HepG2 (cell line): ENCODE measurements around the gene ARHGAP26. TPM values are rescaled to one million over a fixed set of nuclear protein-coding genes. Genes with fewer than 3 reads are reported as not detected.

ENCODE experiments used
- ATAC-seq: fragments of 200-7000 bp; cut with Tn5 transposase; 3 replicates; pipeline ENCODE4 v1.9.1; 2020; ENCODE audit warnings: mild to moderate bottlenecking, moderate library complexity
- BruUV-seq: library from RNA; stranded (reverse); fragments of 400-500 nt; replicated peaks from 2 replicates; lab custom pipeline; 2021; lab: Mats Ljungman, UMichigan
- CTCF ChIA-PET: fragments of 300-600 bp; formaldehyde crosslinking; extraction: SDS; loops from one replicate; lab custom pipeline; 2021; ENCODE audit warnings: low total read pairs, inconsistent platforms, low intra/inter-chr PET ratio; lab: Yijun Ruan, JAX
- POLR2A ChIA-PET: fragments of 350-600 bp; sonication (Branson Sonifier 250); formaldehyde crosslinking; loops from one replicate; lab custom pipeline; 2020; ENCODE audit warnings: antibody characterized with exemption, inconsistent platforms; lab: Yijun Ruan, JAX
- DNase-seq: peaks from one replicate; pipeline ENCODE4 v3.0.0-alpha.2; 2015; ENCODE audit warnings: low spot score
- FAIRE-seq: peaks from 3 replicates; lab custom pipeline; 2011; peaks lifted over from hg19 to GRCh38; lab: Jason Lieb, UNC
- H2AFZ ChIP-seq: one replicate; pipeline ENCODE4 v1.6.1; 2011; ENCODE audit warnings: low read length, inconsistent platforms
- H3K27ac ChIP-seq: fragments of 300-600 bp; 3 replicates; pipeline ENCODE4 v1.8.0; 2011; ENCODE audit warnings: mixed run types, mild to moderate bottlenecking, mixed read lengths, low read length, inconsistent platforms; ENCODE audit not compliant: insufficient read depth; ENCODE audit errors: extremely low read length
- H3K27me3 ChIP-seq, 2 experiments: fragments of 200-600 bp in 1 of 2; 2 replicates in 1 of 2; 3 replicates in 1 of 2; pipeline versions ENCODE4 v1.6.0 to v1.8.0; 2011; ENCODE audit warnings: low read length in 2 of 2, mild to moderate bottlenecking in 2 of 2, moderate library complexity in 2 of 2, inconsistent platforms in 1 of 2; ENCODE audit not compliant: insufficient read depth in 2 of 2, control insufficient read depth in 1 of 2
- H3K36me3 ChIP-seq, 2 experiments: fragments of 200-600 bp in 1 of 2; replicated peaks in 1 of 2; 2 replicates in 1 of 2; 3 replicates in 1 of 2; pipeline versions ENCODE4 v1.5.1 to v1.8.0; 2011; ENCODE audit warnings: low read length in 2 of 2, inconsistent platforms in 1 of 2; ENCODE audit not compliant: insufficient read depth in 2 of 2, control insufficient read depth in 1 of 2
- H3K4me1 ChIP-seq: 2 replicates; pipeline ENCODE4 v1.5.1; 2012; ENCODE audit warnings: low read length, inconsistent platforms; ENCODE audit not compliant: insufficient read depth
- H3K4me2 ChIP-seq: 2 replicates; pipeline ENCODE4 v1.6.0; 2011; ENCODE audit warnings: low read depth, low read length, inconsistent platforms
- H3K4me3 ChIP-seq, 3 experiments: fragments of 200-600 bp in 1 of 3; sonication (generic), shearing (Covaris generic) in 1 of 3; replicated peaks in 1 of 3; 2 replicates each; pipeline ENCODE4 v1.5.1; 2011 to 2016; ENCODE audit warnings: low read length in 3 of 3, inconsistent platforms in 2 of 3, low read depth in 2 of 3, mild to moderate bottlenecking in 2 of 3, control low read depth in 1 of 3, mixed read lengths in 1 of 3; ENCODE audit not compliant: insufficient read depth in 1 of 3
- H3K79me2 ChIP-seq: one replicate; pipeline ENCODE4 v1.6.1; 2011; ENCODE audit warnings: low read length, inconsistent platforms; ENCODE audit not compliant: insufficient read depth
- H3K9ac ChIP-seq: 2 replicates; pipeline ENCODE4 v1.6.0; 2011; ENCODE audit warnings: mild to moderate bottlenecking, low read depth, low read length, inconsistent platforms; ENCODE audit not compliant: insufficient read depth
- H3K9me3 ChIP-seq: 2 replicates; pipeline ENCODE4 v1.5.1; 2012; ENCODE audit warnings: mild to moderate bottlenecking, low read length
- H4K20me1 ChIP-seq: 2 replicates; pipeline ENCODE4 v1.6.0; 2011; ENCODE audit warnings: inconsistent platforms, mild to moderate bottlenecking, low read length, moderate library complexity; ENCODE audit not compliant: insufficient read depth
- CBX1 ChIP-seq: IDR thresholded peaks from one replicate; pipeline ENCODE4 v1.6.1; 2016; ENCODE audit warnings: antibody characterized with exemption, low read depth
- EP300 ChIP-seq, 3 experiments: sonication (generic) in 1 of 3; formaldehyde crosslinking in 1 of 3; IDR thresholded peaks; 2 replicates each; pipeline versions ENCODE4 v1.5.1 to v1.6.1; 2011 to 2020; ENCODE audit warnings: low read depth in 2 of 3, low read length in 2 of 3, borderline replicate concordance in 1 of 3, improper control_type of control experiment in 1 of 3, mild to moderate bottlenecking in 1 of 3, missing genetic modification reagents in 1 of 3, moderate library complexity in 1 of 3
- GLI4 ChIP-seq: sonication (generic); formaldehyde crosslinking; IDR thresholded peaks from 2 replicates; pipeline ENCODE4 v1.5.1; 2020; ENCODE audit warnings: missing genetic modification reagents, mild to moderate bottlenecking, moderate library complexity, borderline replicate concordance
- GTF2F1 ChIP-seq: fragments of 150-350 bp; IDR thresholded peaks from 2 replicates; pipeline ENCODE4 v1.6.1; 2014; ENCODE audit warnings: low read length
- PHF21A ChIP-seq: sonication (generic); formaldehyde crosslinking; IDR thresholded peaks from 2 replicates; pipeline ENCODE4 v1.5.0; 2020; ENCODE audit warnings: mild to moderate bottlenecking, missing genetic modification reagents
- ZNF224 ChIP-seq: sonication (generic); formaldehyde crosslinking; IDR thresholded peaks from 2 replicates; pipeline ENCODE4 v1.5.0; 2020; ENCODE audit warnings: mild to moderate bottlenecking, missing genetic modification reagents
- WGBS: methylation state at CpG from one replicate; pipeline ENCODE4 v1.1.6; 2017; ENCODE audit warnings: low lambda C conversion rate; 5-methylcytosine and 5-hydroxymethylcytosine counted together
- in situ Hi-C: cut with HindIII; loops from 2 replicates; pipeline ENCODE4 v1.10.0; 2017; ENCODE audit warnings: low pct_unique_long_range_greater_than_20kb; ENCODE audit not compliant: extremely low pct_ligation_motif_present
- intact Hi-C: fragments of 100-400 bp; cut with micrococcal nuclease; formaldehyde crosslinking; loops from one replicate; pipeline ENCODE4 v1.10.0; 2022; ENCODE audit not compliant: unreplicated experiment
- polyA plus RNA-seq, 8 experiments: library from polyadenylated mRNA; depleted of rRNA in 3 of 8; stranded (reverse) in 7 of 8; unstranded in 1 of 8; fragments of >200 nt; fragmentation: Illumina TruSeq in 4 of 8; extraction: Trizol in 4 of 8; gene quantifications; 2 replicates each; pipeline versions ENCODE4 v1.2.1 to v1.2.3, GENCODE V29; 2011 to 2016; ENCODE audit warnings: low read depth in 4 of 8, missing spikeins in 1 of 8, mixed read lengths in 1 of 8; ENCODE audit not compliant: insufficient read depth in 1 of 8
- total RNA-seq, 5 experiments: library from RNA; depleted of rRNA; stranded (reverse); fragments of >200 nt; fragmentation: Illumina TruSeq; extraction: Trizol; gene quantifications; 2 replicates each; pipeline ENCODE4 v1.2.3, GENCODE V29; 2016; ENCODE audit warnings: low read depth in 1 of 5
- TF ChIP-seq, protein P1 (sequence below): IDR thresholded peaks from 2 replicates; pipeline ENCODE4 v1.6.1; 2016; ENCODE audit warnings: low read depth

Gene ARHGAP26
- total and polyA plus RNA-seq, 2 of the 13 experiments (the other 11 are each of a cell fraction or from before 2014, with no cell fraction given) = 9.6 to 18.2 TPM

DNA sequence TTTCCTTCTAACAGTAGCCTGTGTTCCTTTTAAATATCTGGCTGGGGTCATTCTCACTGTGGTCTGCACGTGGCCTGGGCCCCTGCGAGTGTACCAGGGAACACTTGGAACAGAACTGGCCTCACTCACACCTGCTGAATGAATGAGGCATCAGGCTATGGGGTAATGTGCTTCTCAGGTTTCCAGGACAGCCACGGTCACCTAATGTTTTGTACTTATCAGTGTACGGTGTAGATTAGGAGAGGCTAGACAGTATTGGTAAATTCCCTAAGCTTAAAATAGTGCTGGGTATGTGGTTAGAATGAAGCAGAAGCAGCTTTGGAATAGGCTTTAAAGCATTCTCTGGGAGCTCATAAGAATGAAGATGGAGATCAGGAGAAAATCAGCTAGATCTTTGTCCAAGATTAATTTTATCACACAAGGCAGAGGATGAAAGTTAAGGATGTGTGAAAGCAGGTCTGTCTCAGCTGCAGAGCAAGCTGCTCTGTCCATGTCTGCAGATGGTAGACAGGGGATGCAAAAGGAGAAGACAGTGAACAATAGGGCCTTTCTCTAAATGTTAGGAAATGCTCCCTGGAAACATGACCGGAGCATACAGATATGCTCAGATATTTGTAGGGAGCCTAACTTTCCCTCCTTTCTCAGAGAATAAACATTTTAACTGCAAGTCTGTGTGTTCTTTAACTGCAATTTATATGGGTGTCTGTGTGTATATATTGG, 365.8 kb downstream of the ARHGAP26 start (continued):
- TF ChIP-seq, protein P1, sequence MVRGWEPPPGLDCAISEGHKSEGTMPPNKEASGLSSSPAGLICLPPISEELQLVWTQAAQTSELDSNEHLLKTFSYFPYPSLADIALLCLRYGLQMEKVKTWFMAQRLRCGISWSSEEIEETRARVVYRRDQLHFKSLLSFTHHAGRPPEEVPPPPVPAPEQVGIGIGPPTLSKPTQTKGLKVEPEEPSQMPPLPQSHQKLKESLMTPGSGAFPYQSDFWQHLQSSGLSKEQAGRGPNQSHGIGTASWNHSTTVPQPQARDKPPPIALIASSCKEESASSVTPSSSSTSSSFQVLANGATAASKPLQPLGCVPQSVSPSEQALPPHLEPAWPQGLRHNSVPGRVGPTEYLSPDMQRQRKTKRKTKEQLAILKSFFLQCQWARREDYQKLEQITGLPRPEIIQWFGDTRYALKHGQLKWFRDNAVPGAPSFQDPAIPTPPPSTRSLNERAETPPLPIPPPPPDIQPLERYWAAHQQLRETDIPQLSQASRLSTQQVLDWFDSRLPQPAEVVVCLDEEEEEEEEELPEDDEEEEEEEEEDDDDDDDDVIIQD (CRISPR knock-in tag) = no peak
- TF ChIP-seq EP300 (IDR thresholded peaks at IDR 0.05; ENCODE audit: low read depth in 2 of 2, low read length in 2 of 2) (0 out of 4 replicates have a peak, but pooled peaks of 1 of the 2 experiments have one; percentile 17), EP300 (CRISPR knock-in tag; IDR thresholded peaks at IDR 0.05; ENCODE audit: borderline replicate concordance) (no peak), ZNF224 (CRISPR knock-in tag) (no peak), GLI4 (CRISPR knock-in tag) (no peak), PHF21A (CRISPR knock-in tag) (no peak)
- TF ChIP-seq, all 625 proteins: peak for 4

DNA sequence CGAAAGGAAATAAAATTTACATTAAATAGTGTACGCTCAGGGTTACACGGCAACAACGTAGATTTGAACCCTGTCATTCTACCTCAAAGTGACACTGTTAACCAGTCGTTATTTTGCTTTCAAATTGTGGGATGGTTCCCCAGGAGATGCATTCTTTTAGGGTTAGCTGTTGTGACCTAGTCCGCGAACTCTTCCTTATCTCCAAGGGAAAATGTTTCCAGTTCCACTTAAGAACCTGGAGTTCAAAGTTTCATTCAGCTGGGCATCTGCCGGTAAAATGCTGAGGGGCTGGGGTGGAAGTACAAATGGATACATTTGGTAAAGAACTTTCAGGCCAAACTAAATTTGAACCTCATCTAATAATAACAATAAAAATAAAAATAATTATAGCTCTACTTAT, 368.7 kb downstream of the ARHGAP26 start:
- Histone ChIP-seq H3K36me3 (peaks cover 1 to 17% of the 10 kb centered on the region in 2 experiments), H3K79me2 (no peaks in the 10 kb centered on the region), H3K27me3 (no peaks in the 10 kb centered on the region), H4K20me1 (no peaks in the 10 kb centered on the region), H2AFZ (no peak overlapping the region), H3K4me2 (no peak overlapping the region), H3K27ac (no peak overlapping the region), H3K4me3 (no peak overlapping the region), H3K9ac (no peak overlapping the region), H3K4me1 (peaks cover 19% of the 10 kb centered on the region), H3K9me3 (no peaks in the 10 kb centered on the region)
- ATAC-seq (no peak), FAIRE-seq (no peak), DNase-seq (no peak)
- intact Hi-C loops = no loop called here
- TF ChIP-seq GTF2F1 (no peak), CBX1 (no peak)
- CTCF ChIA-PET = no interaction called here
- WGBS = 85% methylated on average over 8 of the region's 8 CpGs
- no TSS peak for BruUV-seq
- POLR2A ChIA-PET = no interaction called here
- in situ Hi-C loops = no loop called here
